ENCODE data around the gene SUGCT.

GRCh38 chr7:40873248-40873647, 738.4 kb downstream of the SUGCT start:
- TF ChIP-seq GTF2A2 (tag; IDR thresholded peaks at IDR 0.05) (no peak), YY1 (IDR thresholded peaks at IDR 0.05; ENCODE audit: borderline replicate concordance in 1 of 3, control insufficient read depth in 1 of 3, extremely low read depth in 1 of 3, insufficient read depth in 3 of 3, insufficient read length in 1 of 3, insufficient replicate concordance in 2 of 3, low read depth in 1 of 3, low read length in 2 of 3) (no peak), CTCF (IDR thresholded peaks at IDR 0.05 in 2 of 3, conservative IDR thresholded peaks at IDR 0.05 in 1 of 3; ENCODE audit: insufficient read depth in 2 of 3, low read depth in 1 of 3, low read length in 3 of 3) (no peak), EHMT2 (IDR thresholded peaks at IDR 0.05) (no peak), ATF2 (CRISPR knock-in tag; IDR thresholded peaks at IDR 0.05) (no peak), USF1 (CRISPR knock-in tag; IDR thresholded peaks at IDR 0.05) (no peak), ZNF512 (tag; IDR thresholded peaks at IDR 0.05) (no peak), ERF (CRISPR knock-in tag; IDR thresholded peaks at IDR 0.05) (no peak), MAFF (IDR thresholded peaks at IDR 0.05; ENCODE audit: low read length) (no peak), SNAPC5 (CRISPR knock-in tag; IDR thresholded peaks at IDR 0.05) (no peak)

All from K562 (cell line).